T1000 (cell line): ENCODE data around the gene FSTL4.

ENCODE experiments used
- DNase-seq: peaks from one replicate; lab custom pipeline; 2025; ENCODE audit warnings: mixed read lengths; lab: John Stamatoyannopoulos, UW

The FSTL4 gene

DNA sequence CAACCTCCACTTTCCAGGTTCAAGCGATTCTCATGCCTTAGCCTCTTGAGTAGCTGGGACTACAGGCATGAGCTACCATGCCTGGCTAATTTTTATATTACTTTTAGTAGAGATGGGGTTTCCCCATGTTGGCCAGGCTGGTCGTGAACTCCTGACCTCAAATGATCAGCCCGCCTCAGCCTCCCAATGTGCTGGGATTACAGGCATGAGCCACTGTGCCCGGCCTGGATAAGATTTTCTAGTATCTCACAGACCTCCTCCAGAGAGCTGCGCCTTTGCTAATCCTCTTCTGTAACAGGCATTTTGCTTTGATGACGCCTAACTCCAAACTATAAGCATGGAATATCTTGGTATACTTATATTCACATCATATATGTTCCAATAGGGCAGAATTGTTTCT is 99.4 kb downstream of the FSTL4 start:
- DNase-seq: no peak

DNA sequence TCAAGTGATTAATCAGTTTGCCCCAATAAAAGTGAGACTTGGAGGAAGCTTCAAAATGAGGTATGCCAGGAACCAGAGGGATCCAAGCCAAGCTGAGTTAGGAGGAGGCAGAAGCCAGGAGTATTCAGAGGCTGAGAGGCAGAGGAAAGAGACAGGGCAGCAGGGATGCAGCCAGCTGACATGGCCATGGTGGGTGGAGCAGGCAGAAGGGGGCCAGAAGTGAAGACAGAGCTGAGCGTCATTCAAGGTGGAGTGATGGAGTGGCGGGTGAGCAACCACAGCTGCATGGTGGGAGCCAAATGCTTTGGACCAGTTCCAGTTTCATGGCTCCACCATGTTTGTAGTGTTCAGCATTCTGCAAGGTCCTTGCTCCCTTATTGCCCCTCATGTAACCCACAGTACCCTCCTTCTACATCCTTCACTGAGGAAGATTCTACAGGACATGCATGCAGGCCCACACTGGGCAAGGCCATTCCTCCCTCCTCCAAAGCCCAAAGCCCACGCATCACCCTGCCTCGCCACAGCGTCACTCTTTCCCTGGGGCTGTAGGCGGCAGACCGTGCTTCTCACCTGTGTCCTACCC is 100.6 kb downstream of the FSTL4 start:
- DNase-seq: no peak

- no peak for DNase-seq
Observed at GRCh38 chr5:133510634-133511262, 101.6 kb downstream of the FSTL4 start.

DNA sequence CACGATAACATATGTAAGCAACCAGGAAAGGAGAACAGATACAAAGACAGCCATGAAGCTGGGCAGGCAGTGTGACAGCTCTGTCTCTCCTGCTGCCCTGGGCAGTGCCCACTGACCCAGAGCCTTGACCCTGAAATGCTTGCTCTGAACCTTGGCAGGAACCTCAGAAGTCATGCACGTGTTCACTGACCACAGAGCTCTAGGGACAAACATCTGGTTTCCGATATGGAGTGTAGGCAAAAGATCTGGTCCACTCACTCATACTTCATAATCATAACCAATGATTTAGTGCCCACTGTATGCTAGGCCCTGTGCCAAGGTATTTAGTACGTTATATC is 102.6 kb downstream of the FSTL4 start:
- no peak for DNase-seq

DNA sequence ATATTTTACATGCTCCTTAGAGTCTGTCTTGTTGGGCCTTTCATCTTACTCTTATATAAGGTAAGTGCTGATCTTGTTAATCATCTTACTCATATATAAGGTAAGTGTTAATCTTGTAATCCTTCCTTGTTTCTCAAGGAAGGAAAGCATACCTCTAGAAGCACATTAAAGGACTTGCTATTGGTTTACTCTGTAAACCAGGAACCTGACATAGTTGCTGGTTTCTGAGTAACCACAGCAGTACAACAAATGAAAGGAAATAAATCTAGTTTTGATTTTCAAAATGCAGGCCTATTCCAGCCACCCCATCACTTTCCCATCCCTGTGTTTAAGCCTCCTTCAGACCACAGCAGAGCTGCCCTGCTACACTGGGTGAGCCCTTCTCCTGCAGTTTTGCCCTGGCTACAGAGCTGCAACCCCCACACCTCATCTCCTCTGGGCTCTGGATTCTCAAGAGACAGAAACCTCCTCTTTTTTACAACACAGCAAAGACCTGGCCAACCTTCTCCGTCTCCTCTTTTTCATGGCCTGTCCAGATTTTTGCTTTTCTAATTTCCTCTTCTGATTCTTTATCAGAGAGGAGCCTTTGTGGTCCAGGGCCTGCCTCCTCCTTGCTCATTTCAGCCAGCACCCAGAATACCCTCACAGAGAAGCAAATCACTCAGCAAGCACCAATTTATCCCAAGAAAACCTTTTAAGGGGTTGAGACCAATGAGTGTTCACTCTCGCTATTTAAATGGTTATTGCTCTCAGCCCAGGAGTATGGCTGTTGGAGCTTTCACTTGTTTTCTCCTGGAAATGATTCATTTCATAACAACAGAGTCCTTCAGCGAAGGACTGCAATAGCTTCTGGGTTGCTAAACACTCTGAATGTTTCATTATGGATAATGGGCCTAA is 103.2 kb downstream of the FSTL4 start:
- DNase-seq: no peak

DNA sequence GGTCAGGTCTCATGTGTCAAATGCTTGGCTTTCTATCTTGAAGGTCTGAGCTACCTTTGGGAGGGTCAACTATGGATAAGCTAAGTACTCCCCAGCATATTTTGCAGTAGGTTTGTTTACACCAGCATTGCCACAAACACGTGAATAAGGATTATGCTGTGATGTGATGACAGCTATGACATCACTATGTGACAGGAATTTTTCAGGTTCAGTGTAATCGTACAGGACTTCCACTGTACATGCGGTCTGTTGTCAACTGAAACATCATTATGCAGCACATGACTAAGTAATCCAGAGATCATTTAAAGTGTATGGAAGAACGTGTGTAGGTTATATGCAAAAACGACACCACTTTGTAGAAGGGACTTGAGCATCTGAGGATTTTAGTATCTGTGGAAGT is 104.0 kb downstream of the FSTL4 start:
- no peak for DNase-seq

DNA sequence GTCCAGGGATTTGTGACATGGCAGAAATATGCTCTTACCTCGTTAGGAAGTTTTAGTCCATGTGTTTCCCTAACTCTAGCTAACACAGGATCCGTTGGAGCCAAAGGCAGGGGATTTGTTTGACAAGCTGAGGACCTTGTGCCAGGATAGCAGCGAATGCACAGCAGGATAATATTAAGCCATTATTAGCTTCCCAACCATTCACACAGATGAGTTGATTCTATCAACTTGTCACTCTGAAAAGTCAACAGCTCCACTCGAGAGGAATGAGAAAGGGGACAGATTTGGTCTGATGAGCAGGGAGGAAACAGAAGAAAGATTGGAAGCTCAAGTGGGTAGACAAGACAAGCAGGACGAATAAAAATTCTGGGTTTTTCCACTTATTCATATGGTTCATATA is 106.2 kb downstream of the FSTL4 start:
- DNase-seq: no peak

DNA sequence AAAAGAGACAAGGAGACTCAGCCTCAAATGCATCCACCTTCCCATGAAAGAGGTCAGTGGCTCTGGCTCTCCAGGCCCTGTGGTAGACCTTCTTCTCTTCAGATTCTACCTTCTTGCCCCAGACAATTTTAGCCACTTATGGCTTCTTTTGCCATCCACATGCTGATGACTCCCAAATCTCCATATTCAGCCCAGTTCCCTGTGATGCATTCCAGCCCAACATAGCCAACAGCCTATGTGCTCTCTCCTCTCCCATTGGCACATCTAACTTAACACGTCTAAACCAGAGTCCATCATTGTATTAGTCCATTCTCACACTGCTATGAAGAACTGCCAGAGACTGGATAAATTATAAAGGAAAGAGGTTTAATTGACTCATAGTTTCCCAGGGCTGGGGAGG is 108.8 kb downstream of the FSTL4 start:
- no peak for DNase-seq

DNA sequence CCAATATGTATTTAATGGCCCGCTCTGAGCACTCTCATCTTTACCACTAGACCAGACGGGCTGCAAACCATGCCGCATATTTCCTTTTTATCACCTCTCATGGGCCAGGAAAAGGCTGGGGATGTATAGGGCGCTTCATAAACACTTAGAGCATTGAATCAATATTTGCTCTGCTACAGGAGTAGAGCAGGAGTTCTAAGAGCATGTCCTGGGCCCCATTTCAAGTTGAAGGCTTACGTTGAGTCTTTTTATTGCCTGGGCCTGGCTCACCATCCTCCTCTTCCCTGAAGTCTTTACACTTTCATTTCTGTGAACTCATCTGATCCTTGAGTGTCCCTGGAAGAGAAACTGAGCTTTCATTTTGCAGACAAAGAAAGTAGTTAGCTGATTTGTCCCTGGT is 112.4 kb downstream of the FSTL4 start:
- DNase-seq: no peak

GRCh38 chr5:133497608-133498348 is 114.6 kb downstream of the FSTL4 start:
- DNase-seq: no peak

GRCh38 chr5:133496631-133497030 is 115.7 kb downstream of the FSTL4 start:
- DNase-seq: no peak

- no peak for DNase-seq
Observed at GRCh38 chr5:133494923-133495246, 117.5 kb downstream of the FSTL4 start.

- no peak for DNase-seq
Observed at GRCh38 chr5:133494232-133494922, 118.0 kb downstream of the FSTL4 start.

- no peak for DNase-seq
Observed at GRCh38 chr5:133489632-133490031, 122.7 kb downstream of the FSTL4 start.

DNA sequence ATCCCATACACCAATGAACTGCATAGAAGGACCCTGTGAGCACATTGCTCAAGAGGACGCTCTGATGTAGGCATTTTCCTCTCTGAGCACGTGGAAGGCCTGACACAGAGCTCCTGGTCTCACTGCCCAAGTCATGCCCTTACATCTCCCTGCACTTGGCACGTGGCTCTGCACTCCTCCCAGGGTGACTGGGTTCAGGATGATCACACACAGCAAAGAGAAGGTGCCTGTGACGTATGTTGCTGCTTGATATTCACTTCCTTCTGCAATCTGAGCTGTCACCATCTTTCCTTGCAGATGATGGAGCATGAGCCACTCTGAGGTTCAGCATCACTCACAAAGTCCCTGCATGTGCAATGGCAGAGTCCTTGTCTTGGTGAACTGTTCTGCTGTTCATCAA is 125.2 kb downstream of the FSTL4 start:
- no peak for DNase-seq

DNA sequence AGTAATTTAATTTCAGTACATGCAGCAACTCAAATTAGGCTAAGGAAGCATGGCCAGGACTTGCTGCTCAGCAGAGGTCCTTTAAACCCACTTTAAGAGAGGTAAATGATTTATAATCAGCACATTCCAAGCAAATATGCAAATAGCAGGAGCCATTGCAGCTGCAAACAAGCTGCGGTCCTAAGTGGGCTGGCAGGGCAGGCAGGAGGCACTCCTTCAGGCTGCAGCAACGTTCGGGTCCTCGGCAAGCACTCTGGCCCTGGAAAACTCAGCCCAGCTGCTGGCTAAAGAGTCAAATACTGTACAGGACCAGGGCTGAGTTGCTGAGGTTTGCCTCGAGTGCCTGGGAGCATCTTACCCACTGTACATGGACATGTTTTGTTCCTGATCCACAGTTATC is 126.9 kb downstream of the FSTL4 start:
- no peak for DNase-seq

- no peak for DNase-seq
Observed at GRCh38 chr5:133483406-133484090, 128.8 kb downstream of the FSTL4 start.

DNA sequence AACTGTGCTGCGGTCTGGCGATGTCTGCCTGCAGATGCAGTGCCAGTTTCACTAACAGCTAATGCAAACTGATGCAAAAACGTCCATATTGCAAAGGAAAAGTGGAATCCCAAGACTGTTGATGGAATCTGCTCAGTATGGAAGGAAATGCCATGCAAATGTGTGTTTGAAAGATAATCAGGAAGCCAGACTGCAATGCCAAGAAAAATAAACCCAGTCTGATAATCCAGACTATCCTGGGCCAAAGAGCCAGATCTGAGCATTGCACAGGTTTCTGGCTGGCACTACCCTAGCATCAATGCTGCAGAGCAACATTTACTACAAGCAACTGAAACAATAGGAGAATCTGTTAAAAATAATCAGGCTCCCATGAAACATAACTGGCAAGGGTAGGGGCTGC is 130.3 kb downstream of the FSTL4 start:
- DNase-seq: no peak

- DNase-seq: no peak
Observed at GRCh38 chr5:133480866-133481265, 131.5 kb downstream of the FSTL4 start.

- DNase-seq: no peak
Observed at GRCh38 chr5:133480366-133480765, 132.0 kb downstream of the FSTL4 start.

DNA sequence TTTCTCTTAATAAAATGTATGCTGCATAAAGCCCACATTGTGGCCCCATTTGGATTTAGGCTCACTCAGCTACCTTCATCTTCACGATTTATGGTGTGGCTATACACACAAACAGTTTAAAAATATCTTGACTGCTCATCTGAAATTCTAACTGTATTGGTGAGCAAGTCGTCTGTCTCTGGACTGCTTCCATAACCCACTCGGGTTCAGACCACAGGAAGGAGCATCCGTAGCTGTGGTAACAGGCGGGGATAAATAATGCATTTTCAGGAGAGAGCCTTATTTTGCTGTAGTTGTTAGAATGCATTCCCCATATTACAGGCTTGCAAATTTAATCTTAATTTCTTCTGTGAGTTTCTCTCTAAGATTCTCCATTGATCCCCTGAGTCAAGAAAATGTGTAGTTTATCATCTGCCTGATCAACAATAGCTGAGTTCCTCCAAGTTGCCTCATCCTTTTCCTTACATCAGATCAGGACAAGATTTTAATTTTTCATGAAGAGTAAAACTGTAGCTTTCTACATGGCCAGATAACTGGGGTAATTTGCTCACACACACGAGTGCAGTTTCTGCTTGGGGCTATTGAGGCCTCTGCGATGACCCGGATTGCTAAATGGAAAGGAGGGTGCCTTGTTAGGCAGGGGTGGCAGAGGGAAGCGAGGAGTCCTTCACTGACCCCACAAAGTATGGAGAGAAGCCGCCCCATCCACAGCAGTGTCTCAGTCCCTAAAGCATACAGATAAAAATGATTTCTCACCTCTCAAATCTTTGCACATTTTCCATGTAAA is 133.9 kb downstream of the FSTL4 start:
- DNase-seq: no peak
